A549 (cell line): ENCODE measurements around the gene SLC6A20. TPM values are rescaled to one million over a fixed set of nuclear protein-coding genes. Genes with fewer than 3 reads are reported as not detected.

Source experiments
- ATAC-seq, 2 experiments: fragments of 200-7000 bp in 1 of 2; fragments of >200 bp in 1 of 2; cut with Nextera tagmentation in 1 of 2; cut with Tn5 transposase in 1 of 2; 3 replicates each; pipeline versions ENCODE4 v1.8.0 to v1.9.1; 2018 to 2020; ENCODE audit warnings: mild to moderate bottlenecking in 1 of 2, moderate library complexity in 1 of 2
- CTCF ChIA-PET: fragments of 300-600 bp; sonication (Branson Sonifier 250); formaldehyde crosslinking; extraction: SDS; loops from one replicate; lab custom pipeline; 2021; ENCODE audit warnings: antibody characterized with exemption, inconsistent platforms; lab: Yijun Ruan, JAX
- POLR2A ChIA-PET: fragments of 350-600 bp; formaldehyde crosslinking; extraction: SDS; loops from one replicate; lab custom pipeline; 2021; ENCODE audit warnings: antibody characterized with exemption, inconsistent platforms; lab: Yijun Ruan, JAX
- DNase-seq, 2 experiments: peaks; one replicate each; pipeline versions ENCODE4 v3.0.0 to v3.0.0-alpha.2; 2011 to 2016; ENCODE audit warnings: low read depth in 1 of 2, low spot score in 1 of 2
- FAIRE-seq: peaks from 2 replicates; lab custom pipeline; 2011; peaks lifted over from hg19 to GRCh38; lab: Jason Lieb, UNC
- H3K27ac ChIP-seq, 2 experiments: fragments of >200 bp; sonication (Bioruptor Twin); formaldehyde crosslinking; 3 replicates each; pipeline ENCODE4 v1.5.1; 2016 to 2017
- H3K4me1 ChIP-seq: fragments of >200 bp; sonication (Bioruptor Twin); formaldehyde crosslinking; 3 replicates; pipeline ENCODE4 v1.6.1; 2016
- H3K4me2 ChIP-seq: fragments of >200 bp; sonication (Bioruptor Twin); formaldehyde crosslinking; 3 replicates; pipeline ENCODE4 v1.6.1; 2016
- H3K4me3 ChIP-seq: fragments of >200 bp; sonication (Bioruptor Twin); formaldehyde crosslinking; 3 replicates; pipeline ENCODE4 v1.5.1; 2016
- H3K9me3 ChIP-seq: fragments of >200 bp; sonication (Bioruptor Twin); formaldehyde crosslinking; 3 replicates; pipeline ENCODE4 v1.6.1; 2016
- CBX2 ChIP-seq: fragments of 200-600 bp; sonication (generic); IDR thresholded peaks from 2 replicates; pipeline ENCODE4 v1.6.1; 2016; ENCODE audit warnings: low read depth, mild to moderate bottlenecking, borderline replicate concordance
- CBX8 ChIP-seq: fragments of 200-600 bp; sonication (generic); IDR thresholded peaks from 2 replicates; pipeline ENCODE4 v1.6.1; 2016
- CEBPB ChIP-seq, 2 experiments: fragments of >200 bp in 1 of 2; sonication (Bioruptor Twin) in 1 of 2; formaldehyde crosslinking in 1 of 2; IDR thresholded peaks; 2 replicates each; pipeline ENCODE4 v1.6.1; 2012 to 2016
- EHF ChIP-seq: fragments of 250-450 bp; sonication (Bioruptor Pico); IDR thresholded peaks from 2 replicates; pipeline ENCODE4 v1.5.0; 2020; ENCODE audit warnings: mild to moderate bottlenecking
- EP300 ChIP-seq, 2 experiments: fragments of >200 bp; sonication (Bioruptor Twin); formaldehyde crosslinking; IDR thresholded peaks; 2 replicates in 1 of 2; 3 replicates in 1 of 2; pipeline ENCODE4 v1.6.1; 2016 to 2017
- ESRRA ChIP-seq: fragments of 150-350 bp; IDR thresholded peaks from 2 replicates; pipeline ENCODE4 v1.6.1; 2014; ENCODE audit warnings: mild to moderate bottlenecking, low read length, borderline replicate concordance
- FOXS1 ChIP-seq: fragments of 250-450 bp; sonication (Bioruptor Pico); IDR thresholded peaks from 2 replicates; pipeline ENCODE4 v1.5.0; 2020; ENCODE audit warnings: mild to moderate bottlenecking, moderate library complexity
- MAFK ChIP-seq: fragments of 450-650 bp; IDR thresholded peaks from 2 replicates; pipeline ENCODE4 v1.6.1; 2014; ENCODE audit not compliant: partially characterized antibody
- MAZ ChIP-seq: fragments of 150-350 bp; IDR thresholded peaks from 2 replicates; pipeline ENCODE4 v1.6.1; 2014; ENCODE audit warnings: antibody characterized with exemption, low read depth, low read length, borderline replicate concordance
- NR3C1 ChIP-seq: fragments of >200 bp; sonication (Bioruptor Twin); formaldehyde crosslinking; IDR thresholded peaks from 3 replicates; pipeline ENCODE4 v1.6.1; 2017
- REST ChIP-seq: fragments of 200-600 bp; sonication (generic); IDR thresholded peaks from 2 replicates; pipeline ENCODE4 v1.6.1; 2016; ENCODE audit warnings: antibody characterized with exemption, mild to moderate bottlenecking, moderate library complexity
- SREBF2 ChIP-seq: fragments of 450-650 bp; IDR thresholded peaks from 2 replicates; pipeline ENCODE4 v1.6.1; 2014; ENCODE audit warnings: mild to moderate bottlenecking, moderate library complexity
- TFCP2L1 ChIP-seq: fragments of 250-450 bp; sonication (Bioruptor Pico); IDR thresholded peaks from 2 replicates; pipeline ENCODE4 v1.5.0; 2021; ENCODE audit warnings: mild to moderate bottlenecking
- WGBS: methylation state at CpG from one replicate; pipeline ENCODE4 v1.1.6; 2017; ENCODE audit errors: missing lambda C conversion rate; 5-methylcytosine and 5-hydroxymethylcytosine counted together
- polyA plus RNA-seq, 4 experiments: library from polyadenylated mRNA; depleted of rRNA in 3 of 4; stranded (reverse); fragments of >200 nt; fragmentation: RNase III in 1 of 4; extraction: RNeasy Plus Mini Kit Qiagen cat#74134 plus additional on column Dnase treatment in 1 of 4; gene quantifications; 2 replicates in 3 of 4; 3 replicates in 1 of 4; pipeline ENCODE4 v1.2.3, GENCODE V29; 2011 to 2017
- TF ChIP-seq, protein P1 (sequence below): fragments of 250-450 bp; sonication (Bioruptor Pico); IDR thresholded peaks from 2 replicates; pipeline ENCODE4 v1.5.0; 2020; ENCODE audit warnings: low read depth, mild to moderate bottlenecking, moderate library complexity
- TF ChIP-seq, protein P2 (sequence below): fragments of 450-650 bp; IDR thresholded peaks from 2 replicates; pipeline ENCODE4 v1.6.1; 2014; ENCODE audit warnings: antibody characterized with exemption

SLC6A20 gene
- polyA plus RNA-seq, 2 of the 4 experiments (the other 2 are of a cell fraction) = not detected

GRCh38 chr3:45775571-45776300, 20.6 kb downstream of the SLC6A20 start (continued):
- no peak for TF ChIP-seq REST

DNA sequence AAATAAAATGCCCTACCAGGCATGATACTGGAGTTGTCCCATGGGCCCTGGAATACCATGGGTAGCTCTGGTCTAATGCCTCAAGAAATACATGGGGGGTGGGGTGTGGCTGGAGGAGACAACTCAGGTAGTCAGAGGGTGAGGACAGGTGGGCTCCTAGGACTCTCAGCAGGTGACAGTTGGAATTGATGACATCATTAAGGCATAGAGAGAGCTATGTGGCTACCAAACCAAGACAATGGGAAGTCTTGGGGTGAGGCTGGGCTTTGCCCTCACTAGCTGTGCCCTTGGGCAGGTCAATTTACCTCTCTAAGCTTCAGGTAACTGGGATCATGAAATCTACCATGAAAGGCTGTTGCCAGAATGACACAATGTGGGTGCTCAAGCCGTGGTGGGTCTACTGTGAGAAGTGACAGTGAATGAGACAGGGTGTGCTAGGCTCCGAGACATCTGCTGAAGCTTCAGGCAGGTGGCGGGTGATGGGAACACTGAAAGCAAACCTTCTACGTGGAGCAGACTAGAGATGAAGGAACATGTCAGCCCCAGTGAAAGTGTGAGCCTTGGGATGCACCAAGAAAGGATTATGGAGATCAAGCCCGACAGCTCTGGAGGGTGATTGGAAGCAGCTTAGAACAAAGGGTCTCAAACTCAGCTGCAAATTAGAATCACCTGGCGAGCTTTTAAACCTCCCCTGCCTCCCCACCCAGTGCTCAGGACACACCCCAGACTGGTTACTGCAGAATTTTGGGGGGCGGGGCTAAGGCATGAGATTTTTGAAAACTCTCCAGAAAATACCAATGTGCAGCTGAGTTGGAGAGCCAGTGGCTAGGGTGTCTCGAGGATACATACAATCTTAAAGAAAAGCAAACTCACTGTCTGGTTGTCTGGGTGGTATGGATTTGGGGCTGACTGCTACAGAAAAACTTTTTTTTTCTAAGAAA, 21.5 kb downstream of the SLC6A20 start:
- Histone ChIP-seq H3K4me2 (no peak overlapping the region), H3K9me3 (no peaks in the 10 kb centered on the region), H3K27ac (no peak overlapping the region), H3K4me1 (no peaks in the 10 kb centered on the region), H3K4me3 (no peak overlapping the region)
- ChIA-PET CTCF (interaction anchor here (2.5 to 3.2 kb wide), 2 partner anchors 14 to 154 kb away, joined by 8 to 9 read pairs; no protein-coding TSS in a partner anchor), POLR2A (no interaction called here)
- FAIRE-seq (no peak), DNase-seq (no peak), ATAC-seq (no peak)
- TF ChIP-seq CBX8 (no peak), FOXS1 (CRISPR knock-in tag) (no peak), ESRRA (no peak), SREBF2 (no peak), MAFK (no peak), CBX2 (no peak), NR3C1 (no peak)
- TF ChIP-seq, protein P1, sequence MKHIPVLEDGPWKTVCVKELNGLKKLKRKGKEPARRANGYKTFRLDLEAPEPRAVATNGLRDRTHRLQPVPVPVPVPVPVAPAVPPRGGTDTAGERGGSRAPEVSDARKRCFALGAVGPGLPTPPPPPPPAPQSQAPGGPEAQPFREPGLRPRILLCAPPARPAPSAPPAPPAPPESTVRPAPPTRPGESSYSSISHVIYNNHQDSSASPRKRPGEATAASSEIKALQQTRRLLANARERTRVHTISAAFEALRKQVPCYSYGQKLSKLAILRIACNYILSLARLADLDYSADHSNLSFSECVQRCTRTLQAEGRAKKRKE (CRISPR knock-in tag) = no peak
- TF ChIP-seq, protein P2, sequence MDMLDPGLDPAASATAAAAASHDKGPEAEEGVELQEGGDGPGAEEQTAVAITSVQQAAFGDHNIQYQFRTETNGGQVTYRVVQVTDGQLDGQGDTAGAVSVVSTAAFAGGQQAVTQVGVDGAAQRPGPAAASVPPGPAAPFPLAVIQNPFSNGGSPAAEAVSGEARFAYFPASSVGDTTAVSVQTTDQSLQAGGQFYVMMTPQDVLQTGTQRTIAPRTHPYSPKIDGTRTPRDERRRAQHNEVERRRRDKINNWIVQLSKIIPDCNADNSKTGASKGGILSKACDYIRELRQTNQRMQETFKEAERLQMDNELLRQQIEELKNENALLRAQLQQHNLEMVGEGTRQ = no peak
- WGBS = 37% methylated on average over 8 of the region's 8 CpGs

GRCh38 chr3:45773714-45774449, 22.5 kb downstream of the SLC6A20 start:
- H3K27ac ChIP-seq = no peak overlapping the region
- DNase-seq (no peak), ATAC-seq (no peak), FAIRE-seq (no peak)
- no peak overlapping the region for H3K4me2 ChIP-seq
- H3K9me3 ChIP-seq = no peaks in the 10 kb centered on the region
- WGBS = 13% methylated on average over 7 of the region's 7 CpGs
- TF ChIP-seq CEBPB (IDR thresholded peaks at IDR 0.05) (no peak), TFCP2L1 (CRISPR knock-in tag) (no peak), MAZ (no peak), ESRRA (no peak), EHF (CRISPR knock-in tag) (no peak), EP300 (IDR thresholded peaks at IDR 0.05) (no peak)
- no peaks in the 10 kb centered on the region for H3K4me1 ChIP-seq
- ChIA-PET POLR2A (no interaction called here), CTCF (interaction anchor here (0.9 to 3.2 kb wide), 3 partner anchors 13 to 155 kb away, joined by 3 to 9 read pairs (median 8); no protein-coding TSS in a partner anchor)
- no peak overlapping the region for H3K4me3 ChIP-seq
